Measurements from ENCODE around the gene B3GNT5.

The B3GNT5 gene

DNA sequence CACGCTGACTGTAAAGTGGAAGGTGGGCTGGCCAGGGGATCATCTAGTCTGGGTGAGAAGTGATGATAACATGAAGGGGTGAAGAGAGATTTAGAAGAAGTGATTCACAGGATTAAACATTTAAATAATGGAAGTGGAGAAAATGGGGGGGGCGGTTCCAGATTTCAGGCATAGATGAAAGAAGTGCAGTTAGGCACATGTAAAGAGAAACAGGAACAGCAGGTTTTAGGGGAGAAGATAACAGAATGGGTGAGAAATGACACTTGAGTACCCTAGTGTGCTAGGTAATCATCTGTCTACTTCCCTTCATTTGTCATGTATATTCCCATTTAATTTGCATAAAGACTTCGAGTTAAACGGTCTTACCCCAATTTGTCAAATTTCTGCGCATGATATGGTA lies 15.3 kb downstream of the B3GNT5 start:
- no peak overlapping the region for H3K4me3 ChIP-seq (ENCODE audit: low read depth, low read length)
- DNase-seq (ENCODE audit: low read depth, low spot score), result no peak
- TF ChIP-seq, protein P1, sequence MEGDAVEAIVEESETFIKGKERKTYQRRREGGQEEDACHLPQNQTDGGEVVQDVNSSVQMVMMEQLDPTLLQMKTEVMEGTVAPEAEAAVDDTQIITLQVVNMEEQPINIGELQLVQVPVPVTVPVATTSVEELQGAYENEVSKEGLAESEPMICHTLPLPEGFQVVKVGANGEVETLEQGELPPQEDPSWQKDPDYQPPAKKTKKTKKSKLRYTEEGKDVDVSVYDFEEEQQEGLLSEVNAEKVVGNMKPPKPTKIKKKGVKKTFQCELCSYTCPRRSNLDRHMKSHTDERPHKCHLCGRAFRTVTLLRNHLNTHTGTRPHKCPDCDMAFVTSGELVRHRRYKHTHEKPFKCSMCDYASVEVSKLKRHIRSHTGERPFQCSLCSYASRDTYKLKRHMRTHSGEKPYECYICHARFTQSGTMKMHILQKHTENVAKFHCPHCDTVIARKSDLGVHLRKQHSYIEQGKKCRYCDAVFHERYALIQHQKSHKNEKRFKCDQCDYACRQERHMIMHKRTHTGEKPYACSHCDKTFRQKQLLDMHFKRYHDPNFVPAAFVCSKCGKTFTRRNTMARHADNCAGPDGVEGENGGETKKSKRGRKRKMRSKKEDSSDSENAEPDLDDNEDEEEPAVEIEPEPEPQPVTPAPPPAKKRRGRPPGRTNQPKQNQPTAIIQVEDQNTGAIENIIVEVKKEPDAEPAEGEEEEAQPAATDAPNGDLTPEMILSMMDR (IDR thresholded peaks at IDR 0.05; ENCODE audit: low read depth, low read length), result no peak
- in situ Hi-C loops (cut with HindIII; ENCODE audit: low sequenced_read_pairs), result no loop called here

DNA sequence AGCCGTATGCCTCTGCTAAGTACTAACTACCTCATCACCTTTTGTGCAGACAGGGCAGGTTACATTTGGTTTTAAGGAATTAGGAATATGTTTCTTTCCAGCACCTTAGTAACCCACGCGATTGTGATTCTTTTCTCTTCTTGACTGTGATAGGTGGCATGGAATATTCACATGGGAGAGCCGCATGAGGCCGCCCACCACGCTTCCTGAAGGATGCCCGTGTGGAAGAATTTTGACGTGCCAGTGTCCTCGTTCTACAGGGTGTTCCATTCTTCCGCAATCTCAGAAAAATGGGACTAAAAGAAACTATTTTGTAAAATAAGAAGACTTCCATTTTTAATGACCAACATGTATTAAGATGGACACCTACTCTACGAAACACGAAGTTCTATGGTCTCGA lies 16.3 kb downstream of the B3GNT5 start:
- TF ChIP-seq, protein P1 (IDR thresholded peaks at IDR 0.05; ENCODE audit: low read depth, low read length), result no peak
- no peak overlapping the region for H3K4me3 ChIP-seq (ENCODE audit: low read depth, low read length)
- in situ Hi-C loops (cut with HindIII; ENCODE audit: low sequenced_read_pairs), result no loop called here
- DNase-seq (ENCODE audit: low read depth, low spot score), result no peak

DNA sequence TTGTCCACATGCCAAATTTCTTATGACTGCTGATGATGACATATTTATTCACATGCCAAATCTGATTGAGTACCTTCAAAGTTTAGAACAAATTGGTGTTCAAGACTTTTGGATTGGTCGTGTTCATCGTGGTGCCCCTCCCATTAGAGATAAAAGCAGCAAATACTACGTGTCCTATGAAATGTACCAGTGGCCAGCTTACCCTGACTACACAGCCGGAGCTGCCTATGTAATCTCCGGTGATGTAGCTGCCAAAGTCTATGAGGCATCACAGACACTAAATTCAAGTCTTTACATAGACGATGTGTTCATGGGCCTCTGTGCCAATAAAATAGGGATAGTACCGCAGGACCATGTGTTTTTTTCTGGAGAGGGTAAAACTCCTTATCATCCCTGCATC lies 17.3 kb downstream of the B3GNT5 start:
- TF ChIP-seq, protein P1 (IDR thresholded peaks at IDR 0.05; ENCODE audit: low read depth, low read length), result no peak
- no peak overlapping the region for H3K4me3 ChIP-seq (ENCODE audit: low read depth, low read length)
- in situ Hi-C loops (cut with HindIII; ENCODE audit: low sequenced_read_pairs), result no loop called here
- no peak for DNase-seq (ENCODE audit: low read depth, low spot score)

DNA sequence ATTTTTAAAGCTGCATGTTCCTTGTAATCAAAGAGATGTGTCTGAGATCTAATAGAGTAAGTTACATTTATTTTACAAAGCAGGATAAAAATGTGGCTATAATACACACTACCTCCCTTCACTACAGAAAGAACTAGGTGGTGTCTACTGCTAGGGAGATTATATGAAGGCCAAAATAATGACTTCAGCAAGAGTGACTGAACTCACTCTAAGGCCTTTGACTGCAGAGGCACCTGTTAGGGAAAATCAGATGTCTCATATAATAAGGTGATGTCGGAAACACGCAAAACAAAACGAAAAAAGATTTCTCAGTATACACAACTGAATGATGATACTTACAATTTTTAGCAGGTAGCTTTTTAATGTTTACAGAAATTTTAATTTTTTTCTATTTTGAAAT lies 19.1 kb downstream of the B3GNT5 start:
- TF ChIP-seq, protein P1 (IDR thresholded peaks at IDR 0.05; ENCODE audit: low read depth, low read length), result no peak
- in situ Hi-C loops (cut with HindIII; ENCODE audit: low sequenced_read_pairs), result no loop called here
- H3K4me3 ChIP-seq (ENCODE audit: low read depth, low read length), result no peak overlapping the region
- DNase-seq (ENCODE audit: low read depth, low spot score), result no peak

DNA sequence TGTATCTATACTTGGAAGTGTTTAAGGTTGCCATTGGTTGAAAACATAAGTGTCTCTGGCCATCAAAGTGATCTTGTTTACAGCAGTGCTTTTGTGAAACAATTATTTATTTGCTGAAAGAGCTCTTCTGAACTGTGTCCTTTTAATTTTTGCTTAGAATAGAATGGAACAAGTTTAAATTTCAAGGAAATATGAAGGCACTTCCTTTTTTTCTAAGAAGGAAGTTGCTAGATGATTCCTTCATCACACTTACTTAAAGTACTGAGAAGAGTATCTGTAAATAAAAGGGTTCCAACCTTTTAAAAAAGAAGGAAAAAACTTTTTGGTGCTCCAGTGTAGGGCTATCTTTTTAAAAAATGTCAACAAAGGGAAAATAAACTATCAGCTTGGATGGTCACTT lies 19.7 kb downstream of the B3GNT5 start:
- H3K4me3 ChIP-seq (ENCODE audit: low read depth, low read length), result no peak overlapping the region
- in situ Hi-C loops (cut with HindIII; ENCODE audit: low sequenced_read_pairs), result no loop called here
- no peak for DNase-seq (ENCODE audit: low read depth, low spot score)
- TF ChIP-seq, protein P1 (IDR thresholded peaks at IDR 0.05; ENCODE audit: low read depth, low read length), result no peak

DNA sequence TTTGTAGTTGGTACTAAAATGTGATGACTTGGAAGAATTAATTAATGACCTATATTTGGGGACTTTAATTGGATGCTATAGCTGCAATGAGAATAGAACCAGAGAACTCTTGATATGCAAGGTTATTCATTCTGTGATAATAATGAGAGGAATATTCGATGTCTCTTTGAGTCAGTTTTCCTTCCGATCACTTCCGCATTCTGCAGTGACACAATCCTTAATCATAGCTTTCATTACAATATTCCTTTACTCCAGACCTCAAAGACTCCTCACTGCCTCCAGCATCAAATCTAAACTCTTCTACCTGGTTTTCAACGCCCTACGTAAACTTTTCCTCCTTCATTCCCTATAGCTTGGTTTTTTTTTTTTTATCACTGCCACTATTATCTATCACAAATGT lies 21.6 kb downstream of the B3GNT5 start:
- TF ChIP-seq, protein P1 (IDR thresholded peaks at IDR 0.05; ENCODE audit: low read depth, low read length), result no peak
- DNase-seq (ENCODE audit: low read depth, low spot score), result no peak
- H3K4me3 ChIP-seq (ENCODE audit: low read depth, low read length), result no peak overlapping the region
- in situ Hi-C loops (cut with HindIII; ENCODE audit: low sequenced_read_pairs), result no loop called here

DNA sequence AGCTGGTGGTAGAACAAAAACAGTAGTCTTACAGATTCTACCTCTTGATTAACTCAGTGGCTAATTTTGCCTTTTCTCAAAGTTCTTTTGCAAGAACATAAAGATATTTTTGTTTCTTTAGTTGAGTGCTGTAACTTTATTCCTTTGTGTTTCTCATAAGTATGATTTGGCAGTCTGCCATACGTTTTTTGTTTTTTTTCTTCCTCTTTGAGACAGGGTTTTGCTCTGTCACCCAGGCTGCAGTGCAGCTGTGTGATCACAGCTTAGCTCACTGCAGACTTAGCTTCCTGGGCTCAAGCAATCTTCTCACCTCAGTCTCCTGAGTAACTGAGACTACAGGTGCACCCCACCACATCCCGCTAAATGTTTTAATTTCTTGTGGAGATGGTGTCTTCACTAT lies 22.4 kb downstream of the B3GNT5 start:
- TF ChIP-seq, protein P1 (IDR thresholded peaks at IDR 0.05; ENCODE audit: low read depth, low read length), result no peak
- peak; percentile 82 for DNase-seq (ENCODE audit: low read depth, low spot score)

More for the DNA sequence above, 22.4 kb downstream of the B3GNT5 start:
- in situ Hi-C loops (cut with HindIII; ENCODE audit: low sequenced_read_pairs), result no loop called here
- H3K4me3 ChIP-seq (ENCODE audit: low read depth, low read length), result no peak overlapping the region

All from astrocyte of the spinal cord (primary cell).